IMR-90 (cell line): ENCODE results near the gene ZNF248. TPM values are rescaled to one million over a fixed set of nuclear protein-coding genes. Genes with fewer than 3 reads are reported as not detected.

ENCODE experiments used
- ATAC-seq: fragments of 200-7000 bp; cut with Tn5 transposase; 2 replicates; pipeline ENCODE4 v1.9.1; 2020; ENCODE audit warnings: low read depth, mild to moderate bottlenecking, moderate library complexity
- BruUV-seq: library from RNA; stranded (reverse); fragments of 400-500 nt; replicated peaks from 2 replicates; lab custom pipeline; 2021; lab: Mats Ljungman, UMichigan
- CTCF ChIA-PET: fragments of 300-600 bp; formaldehyde crosslinking; extraction: SDS; loops from one replicate; lab custom pipeline; 2021; ENCODE audit warnings: antibody characterized with exemption; lab: Yijun Ruan, JAX
- POLR2A ChIA-PET: fragments of 300-600 bp; sonication (Branson Sonifier 250); formaldehyde crosslinking; loops from one replicate; lab custom pipeline; 2022; ENCODE audit warnings: antibody characterized with exemption; ENCODE audit not compliant: unreplicated experiment; lab: Charles Lee
- DNase-seq: peaks from one replicate; pipeline ENCODE4 v3.0.0; 2013
- H2AFZ ChIP-seq: replicated peaks from 2 replicates; pipeline ENCODE3; 2013; ENCODE audit warnings: low read length, mild to moderate bottlenecking; ENCODE audit not compliant: poor library complexity
- H2AK5ac ChIP-seq: 2 replicates; pipeline ENCODE4 v1.6.1; 2013; ENCODE audit warnings: low read depth, low read length, inconsistent platforms
- H2AK9ac ChIP-seq: replicated peaks from 2 replicates; pipeline ENCODE3; 2013; ENCODE audit warnings: mild to moderate bottlenecking, low read depth, low read length, moderate library complexity; ENCODE audit not compliant: poor library complexity
- H2BK120ac ChIP-seq: 2 replicates; pipeline ENCODE4 v1.6.1; 2013; ENCODE audit warnings: low read depth, low read length, inconsistent platforms
- H2BK15ac ChIP-seq: 3 replicates; pipeline ENCODE4 v1.6.1; 2013; ENCODE audit warnings: low read depth, low read length, inconsistent platforms
- H2BK20ac ChIP-seq: 2 replicates; pipeline ENCODE4 v1.6.1; 2013; ENCODE audit warnings: low read depth, mild to moderate bottlenecking, inconsistent platforms, low read length, moderate library complexity
- H2BK5ac ChIP-seq: 2 replicates; pipeline ENCODE4 v1.6.1; 2013; ENCODE audit warnings: mild to moderate bottlenecking, low read depth, low read length, inconsistent platforms; ENCODE audit not compliant: poor library complexity, severe bottlenecking
- H3K14ac ChIP-seq: replicated peaks from 2 replicates; pipeline ENCODE4 v1.6.1; 2013; ENCODE audit warnings: low read depth, low read length, inconsistent platforms
- H3K18ac ChIP-seq: 2 replicates; pipeline ENCODE4 v1.6.1; 2013; ENCODE audit warnings: low read depth, low read length, control low read depth
- H3K23ac ChIP-seq: 2 replicates; pipeline ENCODE4 v1.6.1; 2013; ENCODE audit warnings: low read depth, low read length, inconsistent platforms
- H3K27ac ChIP-seq: 2 replicates; pipeline ENCODE4 v1.5.1; 2013; ENCODE audit warnings: mild to moderate bottlenecking, control low read depth, low read length; ENCODE audit not compliant: insufficient read depth
- H3K27me3 ChIP-seq: 2 replicates; pipeline ENCODE4 v1.6.1; 2013; ENCODE audit warnings: low read length; ENCODE audit not compliant: control insufficient read depth, insufficient read depth
- H3K36me3 ChIP-seq: 2 replicates; pipeline ENCODE4 v1.6.1; 2013; ENCODE audit warnings: low read length, mixed read lengths; ENCODE audit not compliant: control insufficient read depth, insufficient read depth
- H3K4ac ChIP-seq: 2 replicates; pipeline ENCODE4 v1.6.1; 2013; ENCODE audit warnings: low read depth, low read length, inconsistent platforms
- H3K4me1 ChIP-seq: 2 replicates; pipeline ENCODE4 v1.6.1; 2013; ENCODE audit warnings: low read length, mixed read lengths; ENCODE audit not compliant: control insufficient read depth, insufficient read depth
- H3K4me2 ChIP-seq: 2 replicates; pipeline ENCODE4 v1.6.1; 2013; ENCODE audit warnings: low read depth, mild to moderate bottlenecking, control low read depth, low read length, moderate library complexity
- H3K4me3 ChIP-seq: 2 replicates; pipeline ENCODE4 v1.5.1; 2013; ENCODE audit warnings: low read depth, mild to moderate bottlenecking, control low read depth, low read length, moderate library complexity; ENCODE audit not compliant: insufficient read depth
- H3K56ac ChIP-seq: 2 replicates; pipeline ENCODE4 v1.6.1; 2013; ENCODE audit warnings: low read length, inconsistent platforms; ENCODE audit not compliant: insufficient read depth; ENCODE audit errors: extremely low read depth
- H3K79me1 ChIP-seq, 2 experiments: 2 replicates each; pipeline ENCODE4 v1.6.1; 2013; ENCODE audit warnings: low read length in 2 of 2, inconsistent platforms in 1 of 2, low read depth in 1 of 2
- H3K9ac ChIP-seq: 2 replicates; pipeline ENCODE4 v1.6.1; 2013; ENCODE audit warnings: low read depth, low read length, control low read depth
- H3K9me1 ChIP-seq: 2 replicates; pipeline ENCODE4 v1.6.1; 2013; ENCODE audit warnings: low read length, inconsistent platforms; ENCODE audit not compliant: insufficient read depth
- H3K9me3 ChIP-seq: 2 replicates; pipeline ENCODE4 v1.6.1; 2013; ENCODE audit warnings: low read length; ENCODE audit not compliant: control insufficient read depth, insufficient read depth
- H4K20me1 ChIP-seq: 2 replicates; pipeline ENCODE4 v1.6.1; 2013; ENCODE audit warnings: low read length, inconsistent platforms; ENCODE audit not compliant: insufficient read depth
- H4K5ac ChIP-seq: 2 replicates; pipeline ENCODE4 v1.6.1; 2013; ENCODE audit warnings: mild to moderate bottlenecking, low read depth, low read length, control low read depth
- H4K8ac ChIP-seq, 2 experiments: 2 replicates each; pipeline ENCODE4 v1.6.1; 2013; ENCODE audit warnings: low read depth in 2 of 2, low read length in 2 of 2, control low read depth in 1 of 2, inconsistent platforms in 1 of 2
- H4K91ac ChIP-seq: 2 replicates; pipeline ENCODE4 v1.6.1; 2013; ENCODE audit warnings: low read depth, low read length, inconsistent platforms; ENCODE audit not compliant: insufficient read depth
- CHD1 ChIP-seq: IDR thresholded peaks from 2 replicates; pipeline ENCODE4 v1.6.1; 2012; ENCODE audit warnings: low read depth, low read length, improper control_type of control experiment
- CTCF ChIP-seq: conservative IDR thresholded peaks from 2 replicates; pipeline ENCODE4 v1.5.1; 2012; ENCODE audit warnings: mild to moderate bottlenecking, low read depth, low read length, improper control_type of control experiment
- FOS ChIP-seq: fragments of 150-350 bp; IDR thresholded peaks from 2 replicates; pipeline ENCODE4 v1.6.1; 2016; ENCODE audit warnings: low read depth, low read length
- MAFK ChIP-seq: IDR thresholded peaks from 2 replicates; pipeline ENCODE4 v1.6.1; 2012; ENCODE audit warnings: low read depth, low read length, improper control_type of control experiment
- MAZ ChIP-seq: IDR thresholded peaks from 2 replicates; pipeline ENCODE4 v1.6.1; 2012; ENCODE audit warnings: low read depth, mild to moderate bottlenecking, low read length, improper control_type of control experiment, moderate library complexity, borderline replicate concordance
- MXI1 ChIP-seq: IDR thresholded peaks from 2 replicates; pipeline ENCODE4 v1.6.1; 2012; ENCODE audit warnings: low read depth, mild to moderate bottlenecking, low read length, moderate library complexity, borderline replicate concordance
- NFE2L2 ChIP-seq: fragments of 150-350 bp; IDR thresholded peaks from 2 replicates; pipeline ENCODE4 v1.6.1; 2016; ENCODE audit warnings: low read depth, mild to moderate bottlenecking, low read length
- POLR2A ChIP-seq: IDR thresholded peaks from 2 replicates; pipeline ENCODE4 v1.6.1; 2012; ENCODE audit warnings: mild to moderate bottlenecking, low read depth, low read length
- RAD21 ChIP-seq: IDR thresholded peaks from 2 replicates; pipeline ENCODE4 v1.6.1; 2012; ENCODE audit warnings: low read length, improper control_type of control experiment
- RCOR1 ChIP-seq: IDR thresholded peaks from 2 replicates; pipeline ENCODE4 v1.6.1; 2012; ENCODE audit warnings: mild to moderate bottlenecking, low read length, improper control_type of control experiment; ENCODE audit not compliant: insufficient replicate concordance
- RFX5 ChIP-seq: IDR thresholded peaks from 2 replicates; pipeline ENCODE4 v1.8.0; 2012; ENCODE audit warnings: low read depth, mild to moderate bottlenecking, low read length, moderate library complexity
- SMC3 ChIP-seq: fragments of 150-350 bp; IDR thresholded peaks from 2 replicates; pipeline ENCODE4 v1.6.1; 2016; ENCODE audit warnings: low read depth, mild to moderate bottlenecking, antibody characterized with exemption, low read length, moderate library complexity
- WGBS, 2 experiments: methylation state at CpG; one replicate each; pipeline versions ENCODE4 v1.1.5 to v1.1.7; 2013; ENCODE audit warnings: missing lambda C conversion rate in 2 of 2; ENCODE audit not compliant: insufficient read length in 1 of 2; ENCODE audit errors: extremely low coverage in 2 of 2; 5-methylcytosine and 5-hydroxymethylcytosine counted together
- dilution Hi-C: fragments of 300-500 bp; cut with HindIII; formaldehyde crosslinking; loops from one replicate; pipeline ENCODE4 v1.14.3; 2018; ENCODE audit warnings: low sequenced_read_pairs; ENCODE audit not compliant: unreplicated experiment
- in situ Hi-C: fragments of 300-500 bp; cut with MboI; formaldehyde crosslinking; loops from 3 replicates; pipeline ENCODE4 v1.14.3; 2019; ENCODE audit warnings: low sequenced_read_pairs, inconsistent platforms, mixed read lengths
- intact Hi-C: fragments of 100-400 bp; cut with micrococcal nuclease; formaldehyde crosslinking; loops from 2 replicates; pipeline ENCODE4 v1.10.0; 2022
- polyA plus RNA-seq, 3 experiments: library from polyadenylated mRNA; depleted of rRNA; stranded (reverse); fragments of >200 nt; gene quantifications; 2 replicates each; pipeline ENCODE4 v1.2.3, GENCODE V29; 2012; ENCODE audit warnings: low replicate concordance in 1 of 3
- total RNA-seq: library from RNA; depleted of rRNA; stranded (reverse); fragments of >200 nt; gene quantifications from 2 replicates; pipeline ENCODE4 v1.2.3, GENCODE V29; 2012

The ZNF248 gene
- total and polyA plus RNA-seq, 2 of the 4 experiments (the other 2 are of a cell fraction) = 5.1 to 5.7 TPM

- no peak overlapping the region for H3K23ac ChIP-seq
- no peak overlapping the region for H3K18ac ChIP-seq
- no peaks in the 10 kb centered on the region for H3K4me1 ChIP-seq
- H3K79me1 ChIP-seq = no peaks in the 10 kb centered on the region
- no peaks in the 10 kb centered on the region for H3K27me3 ChIP-seq
- H2BK5ac ChIP-seq = no peak overlapping the region
- BruUV-seq = no TSS peak
- WGBS, 2 experiments = no CpG with 5 or more reads among the region's 3 CpGs
- ATAC-seq = no peak
- no peak for DNase-seq
- no peak overlapping the region for H3K56ac ChIP-seq
- ChIA-PET CTCF (no interaction called here), POLR2A (no interaction called here)
- no peak overlapping the region for H4K8ac ChIP-seq
- H2BK120ac ChIP-seq = no peak overlapping the region
- no peak overlapping the region for H2AK5ac ChIP-seq
- no peaks in the 10 kb centered on the region for H3K9me1 ChIP-seq
- no peak overlapping the region for H3K4ac ChIP-seq
- H3K27ac ChIP-seq = no peak overlapping the region
- H2BK15ac ChIP-seq = no peak overlapping the region
- no peak overlapping the region for H3K14ac ChIP-seq
- dilution Hi-C loops (no loop called here), intact Hi-C loops (no loop called here), in situ Hi-C loops (no loop called here)
- H3K4me2 ChIP-seq = no peak overlapping the region
- no peak overlapping the region for H4K91ac ChIP-seq
- no peak overlapping the region for H4K5ac ChIP-seq
- no peaks in the 10 kb centered on the region for H4K20me1 ChIP-seq
- H3K9me3 ChIP-seq = peaks cover 13% of the 10 kb centered on the region
- H2BK20ac ChIP-seq = no peak overlapping the region
- H3K36me3 ChIP-seq = no peaks in the 10 kb centered on the region
- no peak overlapping the region for H3K4me3 ChIP-seq
- H2AFZ ChIP-seq = no peak overlapping the region
- no peak overlapping the region for H2AK9ac ChIP-seq
- no peak overlapping the region for H3K9ac ChIP-seq
- TF ChIP-seq CTCF (no peak), MAFK (no peak), POLR2A (no peak), RFX5 (no peak), CHD1 (no peak), RCOR1 (no peak), MAZ (no peak), NFE2L2 (no peak), RAD21 (no peak), MXI1 (no peak), SMC3 (no peak), FOS (no peak)
Measured at GRCh38 chr10:37813763-37814162, 43.6 kb downstream of the ZNF248 start.
